ENCODE results near the gene DNAH2.

DNAH2 gene

DNA sequence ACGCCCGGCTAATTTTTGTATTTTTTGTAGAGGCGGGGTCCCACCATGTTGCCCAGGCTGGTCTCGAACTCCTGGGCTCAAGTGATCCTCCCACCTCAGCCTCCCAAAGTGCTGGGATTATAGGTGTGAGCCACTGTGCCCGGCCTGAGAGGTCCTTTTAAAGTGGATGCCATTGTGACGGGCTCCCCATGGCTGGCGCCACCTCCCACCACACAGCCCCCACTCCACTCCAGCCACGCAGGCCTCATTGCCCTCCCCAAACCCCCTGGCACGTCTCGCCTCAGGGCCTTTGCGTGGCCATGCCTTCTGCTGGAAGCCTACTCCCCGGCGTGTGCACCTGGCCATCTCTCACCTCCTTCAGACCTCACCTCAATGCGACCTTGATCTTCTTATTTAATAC lies 104.6 kb downstream of the DNAH2 start:
- no peak for DNase-seq

DNA sequence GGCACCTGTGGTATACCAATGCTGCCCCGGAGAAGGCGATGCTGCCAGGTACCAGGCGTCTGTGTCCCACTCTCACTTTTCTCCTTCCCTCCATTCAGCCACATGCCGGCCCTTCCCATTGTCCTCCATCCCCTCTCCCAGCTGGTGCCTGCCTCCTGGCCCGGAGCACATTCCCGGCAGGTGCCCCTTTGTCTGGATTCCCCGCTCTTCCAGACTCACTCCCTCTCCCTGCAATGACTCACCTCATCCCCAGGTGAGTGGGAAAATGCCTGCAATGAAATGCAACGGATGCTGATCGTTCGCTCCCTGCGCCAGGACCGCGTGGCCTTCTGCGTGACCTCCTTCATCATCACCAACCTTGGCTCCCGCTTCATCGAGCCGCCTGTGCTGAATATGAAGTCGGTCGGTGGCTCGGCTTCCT lies 106.0 kb downstream of the DNAH2 start:
- DNase-seq = no peak

DNA sequence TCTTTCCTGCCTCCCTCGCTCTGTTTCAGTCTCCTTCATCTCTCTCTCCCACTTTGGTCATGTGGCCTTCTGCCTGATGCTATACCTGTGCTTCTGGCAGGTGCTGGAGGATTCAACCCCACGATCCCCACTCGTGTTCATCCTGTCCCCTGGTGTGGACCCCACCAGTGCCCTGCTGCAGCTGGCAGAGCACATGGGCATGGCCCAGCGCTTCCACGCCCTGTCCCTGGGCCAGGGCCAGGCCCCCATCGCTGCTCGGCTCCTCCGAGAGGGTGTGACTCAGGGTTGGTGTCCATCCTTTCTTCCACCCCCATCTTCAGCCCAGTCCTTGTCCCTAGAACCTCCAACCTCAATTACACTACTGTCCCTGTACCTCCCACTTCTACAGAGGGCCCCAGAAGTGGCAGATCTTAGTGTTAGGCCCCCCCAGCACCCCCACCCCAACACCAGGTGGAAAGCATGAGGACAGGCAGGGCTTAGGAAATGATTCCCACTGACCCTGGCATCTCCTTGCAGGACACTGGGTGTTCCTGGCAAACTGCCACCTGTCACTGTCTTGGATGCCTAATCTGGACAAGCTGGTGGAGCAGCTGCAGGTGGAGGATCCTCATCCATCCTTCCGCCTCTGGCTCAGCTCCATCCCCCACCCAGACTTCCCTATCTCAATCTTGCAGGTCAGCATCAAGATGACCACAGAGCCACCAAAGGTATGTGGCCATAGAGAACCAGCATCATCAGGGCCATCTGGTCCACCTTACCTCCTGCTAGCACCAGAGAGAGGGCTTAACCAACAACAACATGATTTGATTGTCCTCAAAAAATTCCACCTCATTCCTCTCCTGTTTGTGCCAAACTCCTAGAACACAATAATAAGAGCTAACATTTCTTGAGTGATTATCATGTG lies 106.7 kb downstream of the DNAH2 start:
- peak in 1 of 14 donors; percentile 75 for DNase-seq

DNA sequence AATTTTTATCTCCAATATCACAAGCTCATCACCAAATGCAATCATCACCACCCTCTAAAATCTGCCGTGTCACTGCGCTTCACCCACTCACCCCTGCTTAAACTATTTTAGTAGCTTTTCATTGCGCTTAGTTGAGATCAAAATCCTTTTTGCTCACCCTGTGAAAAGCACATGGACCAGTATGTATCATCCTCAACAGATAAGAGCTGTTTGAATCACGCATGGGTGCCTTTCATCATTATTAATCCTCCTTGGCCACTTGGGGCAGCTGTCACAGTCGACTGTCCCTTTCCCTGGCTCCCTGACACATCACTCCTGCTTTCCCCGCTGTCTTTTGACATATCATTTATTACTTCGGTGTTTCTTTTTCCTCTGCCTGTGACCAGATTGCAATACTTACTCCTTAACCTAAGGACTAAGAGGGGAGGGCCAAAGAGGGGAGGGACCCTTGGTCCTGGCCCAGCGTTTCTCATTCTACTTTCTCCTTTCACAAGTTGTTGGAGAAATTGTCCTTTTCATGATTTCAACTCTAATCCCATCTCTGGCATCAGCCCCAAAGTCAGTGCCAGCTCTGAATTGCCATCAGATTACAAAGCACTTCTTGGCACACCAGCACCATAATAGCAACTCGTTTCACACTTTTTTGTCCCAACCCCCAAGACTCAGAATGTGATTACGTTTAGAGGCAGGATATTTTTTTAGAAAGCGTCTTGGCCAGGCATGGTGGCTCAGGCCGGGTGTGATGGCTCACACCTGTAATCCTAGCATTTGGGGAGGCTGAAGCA lies 107.9 kb downstream of the DNAH2 start:
- peak in 1 of 14 donors; percentile 73 for DNase-seq

DNA sequence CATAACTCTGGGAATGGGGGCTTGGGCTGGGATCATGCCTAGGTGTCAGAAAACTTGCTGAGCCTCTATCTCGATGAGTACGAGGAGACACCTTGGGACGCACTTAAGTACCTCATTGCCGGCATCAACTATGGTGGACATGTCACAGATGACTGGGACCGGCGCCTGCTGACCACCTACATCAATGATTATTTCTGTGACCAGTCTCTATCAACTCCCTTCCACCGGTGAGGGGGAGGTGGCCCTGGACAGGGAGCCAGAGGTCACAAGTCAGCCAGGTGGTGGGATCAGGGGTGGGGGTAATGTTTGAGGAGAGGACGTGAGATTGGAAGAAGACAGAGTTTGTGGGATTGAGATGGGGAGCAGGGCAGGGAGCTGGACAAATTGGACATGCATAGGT lies 113.1 kb downstream of the DNAH2 start:
- DNase-seq = no peak

- no peak for DNase-seq
Measured at GRCh38 chr17:7831233-7831632, 113.7 kb downstream of the DNAH2 start.

GRCh38 chr17:7832431-7832830 lies 114.9 kb downstream of the DNAH2 start:
- no peak for DNase-seq

GRCh38 chr17:7833011-7833794 lies 115.7 kb downstream of the DNAH2 start:
- no peak for DNase-seq

DNA sequence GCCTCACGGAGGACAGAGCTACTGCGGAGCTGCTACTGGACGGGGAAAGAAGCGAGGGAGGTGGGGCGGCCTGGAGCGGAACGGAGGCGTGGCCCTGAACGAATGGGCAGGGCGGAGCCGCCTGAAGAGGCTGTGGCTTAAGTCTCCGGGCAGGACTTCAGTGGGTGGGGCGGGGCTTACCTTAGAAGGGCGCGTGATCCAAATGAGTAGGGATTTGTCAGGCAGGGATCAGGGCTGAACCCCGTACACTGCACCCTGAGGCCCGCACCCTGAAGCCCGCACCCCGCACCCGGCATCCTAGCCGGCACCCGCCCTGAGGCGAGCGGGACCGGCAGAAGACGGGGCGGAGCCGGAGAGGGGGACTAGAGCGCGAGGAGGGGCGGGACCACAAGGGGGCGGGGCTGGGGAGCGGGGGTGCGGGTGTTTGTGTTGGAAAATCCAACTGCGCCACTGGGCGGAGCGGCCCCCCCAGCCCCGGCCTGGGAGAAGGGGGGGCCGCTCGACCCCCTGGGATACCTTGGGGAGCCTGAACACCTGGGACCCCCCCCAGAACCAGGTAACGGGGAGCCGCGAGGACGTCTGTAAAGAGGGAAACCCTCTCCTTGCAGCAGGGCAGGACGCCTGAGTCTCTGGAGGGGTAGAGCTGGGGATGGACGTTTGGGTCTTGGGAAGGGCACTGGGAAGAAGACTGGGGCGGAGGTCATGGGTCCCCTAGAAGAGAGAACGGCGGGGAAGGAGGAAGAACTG lies 116.4 kb downstream of the DNAH2 start, which contains the start of gene KDM6B:
Gene KDM6B, plus strand, starts transcription at position 423 of the 747 bp plus-strand sequence. CDS start 11,338 bp downstream, outside the sequence.
- peak; percentile 47 to 93 (median 82) for DNase-seq

- DNase-seq = peak in 2 of 14 donors; percentile 56 to 69
Measured at GRCh38 chr17:7834542-7834956, 117.0 kb downstream of the DNAH2 start.

GRCh38 chr17:7834957-7835813 lies 117.6 kb downstream of the DNAH2 start:
- peak; percentile 78 to 97 (median 93) for DNase-seq

DNA sequence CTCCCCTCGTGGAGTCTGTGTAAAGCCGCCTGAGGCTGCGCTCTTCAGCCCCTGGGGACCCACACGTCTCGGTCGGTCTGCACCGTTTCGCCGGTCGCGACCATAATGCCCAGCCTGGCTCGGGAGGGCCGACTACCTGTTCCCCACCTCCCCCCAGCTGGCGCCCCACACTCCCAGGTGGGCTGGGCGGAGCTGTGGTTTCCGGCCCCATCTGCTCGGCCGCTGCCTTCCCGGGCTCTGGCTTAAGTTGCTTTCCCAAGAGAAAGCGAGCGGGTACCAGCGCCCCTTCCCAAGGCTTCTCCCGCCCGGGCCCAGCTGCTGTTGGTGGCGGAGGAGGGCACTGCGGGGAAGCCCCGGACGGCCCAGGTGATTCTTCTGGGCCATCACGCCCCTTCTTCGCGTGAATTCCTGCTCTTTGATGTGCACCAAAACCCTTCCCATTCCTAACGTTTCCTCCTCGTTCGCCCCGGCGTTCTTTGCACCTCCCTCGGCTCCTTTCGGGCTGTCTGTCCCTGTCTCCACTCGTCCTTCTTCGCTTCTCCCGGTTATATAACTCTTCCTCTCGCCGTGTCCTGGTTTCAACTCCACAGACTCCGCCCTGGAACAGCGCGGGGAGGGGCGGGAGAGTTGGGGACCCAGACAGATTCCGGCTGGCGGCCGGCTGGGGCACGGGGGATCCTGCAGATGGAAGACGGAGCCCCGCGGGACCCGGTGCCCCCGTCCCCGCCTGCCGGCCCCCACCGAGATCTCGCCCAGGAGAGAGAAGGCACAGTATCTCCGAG lies 118.5 kb downstream of the DNAH2 start:
- DNase-seq = peak in 11 of 14 donors; percentile 43 to 81 (median 62)

DNA sequence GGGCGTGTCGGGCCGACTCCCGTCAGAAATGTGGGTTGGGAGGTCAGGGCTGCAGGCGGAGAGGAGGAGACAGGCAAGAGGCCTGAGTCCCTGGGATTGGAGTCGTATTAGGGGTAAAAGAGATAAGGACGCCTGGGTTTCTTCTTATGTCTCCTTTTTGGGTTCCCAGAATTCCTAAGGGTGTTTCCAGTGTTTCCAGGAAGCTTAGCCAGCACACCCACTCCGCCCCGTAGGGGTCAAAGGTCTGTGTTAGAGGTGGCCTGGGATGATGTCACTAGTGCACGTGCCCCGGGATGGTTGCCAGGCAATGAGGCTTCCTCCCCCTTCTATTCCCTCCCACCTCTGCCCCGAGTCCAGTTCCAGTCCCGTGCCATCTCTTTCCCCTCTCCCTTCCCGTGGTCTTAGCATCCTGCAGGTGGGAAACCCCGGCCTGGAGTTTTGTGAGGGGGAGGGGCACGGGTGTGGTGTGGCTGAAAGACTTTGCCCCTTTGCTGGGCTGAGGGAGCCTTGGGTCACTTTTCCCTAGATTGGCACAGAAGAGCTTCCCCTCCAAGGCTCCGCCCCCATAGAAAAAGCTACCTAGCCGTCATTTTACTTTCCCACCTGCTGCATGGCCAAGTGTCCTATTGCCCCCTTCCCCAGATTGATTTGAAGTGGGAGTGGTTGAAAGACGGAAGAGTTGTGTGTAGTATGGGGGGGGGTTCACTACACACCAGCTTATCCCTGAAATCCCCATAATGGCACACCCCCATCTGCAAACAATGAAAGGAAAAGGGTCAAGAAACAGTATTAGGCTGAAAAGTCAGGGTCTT lies 119.3 kb downstream of the DNAH2 start:
- DNase-seq = peak in 12 of 14 donors; percentile 31 to 84 (median 54)

DNA sequence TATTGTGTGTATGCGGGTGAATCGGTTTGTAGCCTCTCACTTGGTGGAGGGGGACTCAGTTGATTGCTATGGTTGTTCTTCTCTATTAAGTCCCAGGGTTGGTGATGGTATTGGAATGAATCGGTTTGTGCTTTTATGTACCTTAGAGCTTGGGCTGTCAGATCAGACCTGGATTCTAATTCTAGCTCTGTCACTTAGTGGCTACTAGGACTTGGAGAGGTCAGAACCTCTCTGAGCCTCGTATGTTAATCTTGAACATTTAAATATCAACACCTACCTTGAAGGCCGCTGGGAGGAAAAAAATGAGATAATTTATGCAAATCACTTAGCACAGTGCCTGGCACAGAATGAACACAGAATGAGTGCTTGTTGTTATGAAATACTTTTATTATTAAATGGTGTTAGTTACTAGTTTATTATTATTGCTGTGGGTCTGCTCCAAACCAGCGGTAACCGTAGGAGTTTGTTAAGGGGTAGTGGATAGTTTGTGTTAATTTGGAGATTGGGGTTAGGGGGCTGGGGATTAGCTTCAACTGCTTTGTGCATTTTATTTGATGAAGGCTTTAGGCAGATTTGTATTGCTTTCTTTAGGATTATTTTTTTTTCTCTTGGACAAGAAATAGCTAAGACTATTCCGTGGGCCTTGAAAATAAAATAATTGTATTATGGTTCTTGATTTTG lies 120.0 kb downstream of the DNAH2 start:
- no peak for DNase-seq

- peak in 2 of 14 donors; percentile 25 to 29 for DNase-seq
Measured at GRCh38 chr17:7838090-7839075, 120.8 kb downstream of the DNAH2 start.

DNA sequence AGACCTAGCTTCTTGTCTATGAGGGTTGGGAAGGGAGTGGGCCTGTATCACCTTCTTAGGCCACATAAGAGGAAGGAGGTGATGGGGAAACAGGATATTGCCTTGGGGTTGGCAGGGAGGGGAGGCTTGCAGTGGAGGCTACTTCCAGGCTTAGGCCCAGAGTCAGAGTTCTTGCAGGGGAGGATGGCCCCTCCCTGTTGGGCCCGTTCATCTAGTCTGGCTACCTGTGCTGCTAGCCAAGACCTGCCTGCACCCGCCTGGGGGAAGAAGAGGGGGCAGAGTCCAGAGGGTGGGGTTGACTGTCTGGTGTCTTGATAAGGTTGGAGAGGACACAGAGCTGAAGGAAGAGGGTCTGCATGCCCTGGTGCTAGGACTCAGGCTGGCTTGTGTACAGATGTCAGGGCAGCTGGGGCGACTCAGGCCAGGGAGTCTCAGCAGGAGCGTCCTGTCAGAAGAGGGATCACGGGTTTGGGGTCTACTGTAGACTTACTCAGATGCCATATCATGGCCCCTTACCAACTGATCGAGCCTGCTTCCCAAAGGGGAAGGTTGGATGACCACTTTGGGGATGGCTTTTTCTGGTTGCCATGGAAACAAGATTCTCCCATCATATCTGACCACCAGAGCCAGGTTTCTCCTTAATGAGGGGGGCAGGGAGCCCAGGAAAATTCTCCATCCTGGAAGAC lies 121.8 kb downstream of the DNAH2 start:
- no peak for DNase-seq
